Breast epithelium (tissue), 4 donors: ENCODE measurements around the gene NTSR2. TPM values are rescaled to one million over a fixed set of nuclear protein-coding genes. Genes with fewer than 3 reads are reported as not detected.

Experiments used
- DNase-seq, 2 donors: peaks; one replicate each; pipeline ENCODE4 v3.0.0-alpha.2; 2019; ENCODE audit warnings: low spot score in 2 of 2
- H3K27ac ChIP-seq, 2 donors: fragments of 200-600 bp; sonication (generic) in 1 of 2; one replicate each; pipeline ENCODE4 v1.5.1; 2016 to 2019; ENCODE audit warnings: mild to moderate bottlenecking in 1 of 2
- H3K27me3 ChIP-seq, 2 donors: fragments of 200-600 bp; sonication (generic) in 1 of 2; one replicate each; pipeline versions ENCODE4 v1.5.1 to v1.6.0; 2017 to 2019; ENCODE audit warnings: control low read depth in 1 of 2, mild to moderate bottlenecking in 1 of 2
- H3K36me3 ChIP-seq: fragments of 200-600 bp; one replicate; pipeline ENCODE4 v1.5.1; 2019
- H3K4me1 ChIP-seq, 2 donors: fragments of 200-600 bp; sonication (generic); one replicate each; pipeline ENCODE4 v1.5.1; 2016 to 2019; ENCODE audit warnings: control low read depth in 1 of 2
- H3K4me3 ChIP-seq, 3 donors: fragments of 200-600 bp; sonication (generic); 1 replicate in 2 of 3; 2 replicates in 1 of 3; pipeline ENCODE4 v1.5.1; 2016 to 2019; ENCODE audit warnings: mild to moderate bottlenecking in 3 of 3, moderate library complexity in 2 of 3
- H3K9me3 ChIP-seq, 2 donors: fragments of 200-600 bp; sonication (generic) in 1 of 2; one replicate each; pipeline ENCODE4 v1.5.1; 2016 to 2019; ENCODE audit warnings: control low read depth in 1 of 2
- CTCF ChIP-seq, 3 donors: fragments of 450-650 bp; IDR thresholded peaks; one replicate each; pipeline ENCODE4 v1.5.1; 2016 to 2017; ENCODE audit warnings: antibody characterized with exemption in 3 of 3, mild to moderate bottlenecking in 3 of 3, moderate library complexity in 3 of 3
- POLR2A ChIP-seq: fragments of 450-650 bp; IDR thresholded peaks from one replicate; pipeline ENCODE4 v1.6.1; 2016; ENCODE audit warnings: antibody characterized with exemption, mild to moderate bottlenecking, moderate library complexity
- POLR2AphosphoS5 ChIP-seq, 3 donors: sonication (generic); formaldehyde crosslinking; IDR thresholded peaks; one replicate each; pipeline ENCODE4 v1.6.1; 2017; ENCODE audit warnings: antibody characterized with exemption in 3 of 3
- intact Hi-C: fragments of 100-400 bp; cut with DNase I; formaldehyde crosslinking; loops from one replicate; pipeline ENCODE4 v1.15.1; 2023; ENCODE audit warnings: low total_unique reads
- total RNA-seq, 3 donors: library from RNA; depleted of rRNA; stranded (reverse); fragments of >200 nt; gene quantifications; one replicate each; pipeline ENCODE4 v1.1.0, GENCODE V29; 2016

Gene NTSR2
- total RNA-seq, 3 donors from 2014 or later: 0.32 TPM; not detected in 2

- intact Hi-C loops: no loop called here
- TF ChIP-seq POLR2AphosphoS5 (IDR thresholded peaks at IDR 0.05) (no peak), CTCF (IDR thresholded peaks at IDR 0.05) (no peak), POLR2A (no peak)
- H3K36me3 ChIP-seq: no peaks in the 10 kb centered on the region
- no peak overlapping the region for H3K4me3 ChIP-seq
- no peaks in the 10 kb centered on the region for H3K4me1 ChIP-seq
- no peak overlapping the region for H3K27ac ChIP-seq
- H3K27me3 ChIP-seq: no peaks in the 10 kb centered on the region
- no peak for DNase-seq
- no peaks in the 10 kb centered on the region for H3K9me3 ChIP-seq
Measured at GRCh38 chr2:11640132-11640531, 29.9 kb downstream of the NTSR2 start.

- Histone ChIP-seq H3K27me3 (no peaks in the 10 kb centered on the region), H3K36me3 (no peaks in the 10 kb centered on the region), H3K27ac (no peak overlapping the region), H3K9me3 (no peaks in the 10 kb centered on the region), H3K4me3 (no peak overlapping the region), H3K4me1 (no peaks in the 10 kb centered on the region)
- no peak for DNase-seq
- TF ChIP-seq POLR2AphosphoS5 (IDR thresholded peaks at IDR 0.05): no peak
- no peak for TF ChIP-seq POLR2A
- no peak for TF ChIP-seq CTCF (IDR thresholded peaks at IDR 0.05)
- intact Hi-C loops: no loop called here
Measured at GRCh38 chr2:11639503-11639902, 30.5 kb downstream of the NTSR2 start.

- Histone ChIP-seq H3K4me1 (no peaks in the 10 kb centered on the region), H3K4me3 (no peak overlapping the region), H3K27me3 (no peaks in the 10 kb centered on the region), H3K9me3 (no peaks in the 10 kb centered on the region), H3K36me3 (no peaks in the 10 kb centered on the region), H3K27ac (no peak overlapping the region)
- TF ChIP-seq POLR2A (no peak), CTCF (IDR thresholded peaks at IDR 0.05) (no peak), POLR2AphosphoS5 (IDR thresholded peaks at IDR 0.05) (no peak)
- DNase-seq: no peak
- intact Hi-C loops: no loop called here
Measured at GRCh38 chr2:11637546-11637945, 32.4 kb downstream of the NTSR2 start.

GRCh38 chr2:11636593-11637295 lies 33.3 kb downstream of the NTSR2 start:
- no peak for DNase-seq
- H3K4me3 ChIP-seq: no peak overlapping the region
- no peaks in the 10 kb centered on the region for H3K9me3 ChIP-seq
- intact Hi-C loops: no loop called here
- no peak for TF ChIP-seq POLR2AphosphoS5 (IDR thresholded peaks at IDR 0.05)
- no peak for TF ChIP-seq POLR2A
- no peak for TF ChIP-seq CTCF (IDR thresholded peaks at IDR 0.05)
- no peaks in the 10 kb centered on the region for H3K36me3 ChIP-seq
- H3K27me3 ChIP-seq: no peaks in the 10 kb centered on the region
- no peaks in the 10 kb centered on the region for H3K4me1 ChIP-seq
- no peak overlapping the region for H3K27ac ChIP-seq

GRCh38 chr2:11635141-11635540 lies 34.9 kb downstream of the NTSR2 start:
- TF ChIP-seq CTCF (IDR thresholded peaks at IDR 0.05) (no peak), POLR2A (no peak), POLR2AphosphoS5 (IDR thresholded peaks at IDR 0.05) (no peak)
- no peaks in the 10 kb centered on the region for H3K36me3 ChIP-seq
- no peak for DNase-seq
- H3K4me1 ChIP-seq: no peaks in the 10 kb centered on the region
- no peaks in the 10 kb centered on the region for H3K9me3 ChIP-seq
- H3K27ac ChIP-seq: no peak overlapping the region
- H3K27me3 ChIP-seq: no peaks in the 10 kb centered on the region
- intact Hi-C loops: no loop called here
- H3K4me3 ChIP-seq: no peak overlapping the region
